Measurements from ENCODE around the gene NRSN2.
"Not testable (repeated sequence)": the region's sequence is repeated elsewhere in the genome, so short reads cannot be mapped to it uniquely, and the experiment has no call there.

Gene NRSN2

DNA sequence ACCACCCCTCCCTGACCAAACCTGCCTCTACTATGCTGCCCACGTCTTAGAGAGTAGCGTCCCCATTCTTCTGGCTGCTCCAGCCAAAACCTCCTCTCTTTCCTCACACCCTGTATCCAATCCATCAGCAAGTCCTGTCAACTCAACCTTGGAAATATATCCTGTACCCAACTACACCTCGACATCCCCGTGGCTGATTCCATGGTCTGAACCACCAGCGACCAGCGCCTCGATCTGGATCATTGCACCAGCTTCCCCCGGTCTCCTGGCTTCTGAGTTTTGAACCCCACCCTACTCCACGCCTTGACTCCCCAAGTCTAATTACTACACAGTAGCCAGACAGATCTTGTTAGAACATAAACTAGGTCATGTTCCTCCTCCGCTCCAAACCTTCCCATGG is 9.8 kb downstream of the NRSN2 start:
- DNase-seq: no peak

DNA sequence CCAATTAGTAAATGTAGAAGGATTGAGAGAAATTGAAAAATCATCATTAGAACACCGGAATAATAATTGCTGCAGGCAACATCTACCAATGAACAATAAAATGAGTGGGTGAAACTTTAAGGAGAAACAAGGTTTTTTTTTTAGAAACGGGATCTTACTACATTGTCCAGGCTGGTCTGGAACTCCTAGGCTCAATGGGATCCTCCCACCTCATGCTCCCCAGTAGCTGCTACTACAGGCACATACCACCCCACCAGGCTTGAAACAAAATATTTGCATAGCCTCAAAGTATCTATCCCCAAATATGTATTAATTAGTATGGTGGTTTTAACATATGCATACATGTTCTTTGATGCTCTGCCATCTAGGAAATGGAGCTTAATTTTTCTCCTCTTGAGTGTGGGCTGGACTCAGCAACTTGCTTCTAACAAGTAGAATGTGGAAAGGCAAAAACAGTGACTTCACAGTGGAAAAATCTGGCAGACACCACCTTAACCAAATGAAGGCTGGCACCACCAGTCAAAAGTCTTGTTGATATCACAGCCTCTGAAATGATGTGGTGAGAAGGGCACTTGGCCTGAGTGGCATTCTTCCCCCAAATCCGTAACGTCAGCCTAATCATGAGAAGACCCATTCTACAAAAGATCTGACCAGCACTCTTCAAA is 12.1 kb downstream of the NRSN2 start:
- DNase-seq: no peak

DNA sequence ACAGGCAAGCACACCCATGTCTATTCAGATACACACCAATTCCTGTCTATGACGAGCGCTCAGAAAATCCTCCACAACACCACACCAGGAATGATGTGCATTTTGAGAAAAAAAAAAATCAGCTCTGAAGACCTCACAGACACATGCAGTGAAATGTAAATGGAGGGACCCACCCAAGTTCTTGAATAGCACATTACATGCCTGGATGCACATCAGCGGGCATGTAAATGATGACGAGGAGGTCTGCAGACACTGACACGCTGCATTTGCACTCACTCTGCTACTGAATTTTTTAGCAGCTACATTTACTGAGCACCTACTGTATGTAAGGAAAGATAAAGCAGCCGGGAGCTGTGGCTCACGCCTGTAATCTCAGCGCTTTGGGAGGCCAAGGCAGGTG is 14.7 kb downstream of the NRSN2 start:
- no peak for DNase-seq

DNA sequence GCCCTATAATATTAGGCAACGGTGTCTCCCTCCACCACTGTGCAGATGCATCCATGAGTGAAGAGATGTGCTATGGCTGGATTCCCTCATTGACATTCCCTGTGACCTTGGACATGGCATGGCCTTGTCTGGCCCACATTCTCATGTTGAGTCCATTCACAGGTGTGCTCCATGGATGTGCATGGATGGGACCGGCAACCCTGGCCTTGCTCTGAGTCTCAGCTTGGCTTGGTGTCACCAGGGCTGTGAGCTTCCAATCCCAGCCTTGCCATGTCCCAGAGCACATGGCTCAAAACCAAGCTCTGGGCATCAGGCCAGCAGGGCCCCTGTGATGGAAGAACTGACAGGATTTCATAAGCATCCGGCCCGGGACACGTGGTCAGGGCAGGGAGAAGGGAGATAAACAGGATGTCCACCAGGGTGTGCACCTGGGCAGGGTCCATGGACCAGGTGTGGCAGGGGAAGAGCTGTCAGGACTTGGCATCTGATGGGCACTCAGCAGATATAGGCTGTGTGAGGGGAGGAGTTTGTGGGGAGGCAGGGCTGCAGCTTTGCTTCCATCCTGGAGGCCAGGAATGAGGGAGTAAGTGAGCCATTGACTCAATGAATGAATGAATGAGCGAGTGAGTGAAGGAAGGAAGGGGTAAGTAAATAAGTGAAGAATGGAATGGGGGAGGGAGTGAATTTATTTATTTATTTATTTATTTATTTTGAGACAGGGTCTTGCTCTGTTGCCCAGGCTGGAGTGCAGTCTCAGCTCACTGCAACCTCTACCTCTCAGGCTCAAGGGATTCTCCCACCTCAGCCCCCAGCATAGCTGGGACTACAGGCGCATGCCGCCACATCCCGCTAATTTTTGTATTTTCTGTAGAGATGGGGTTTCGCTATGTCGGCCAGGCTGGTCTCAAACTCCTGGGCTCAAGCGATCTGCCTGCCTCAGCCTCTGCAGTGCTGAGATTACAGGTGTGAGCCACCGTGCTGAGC is 15.7 kb downstream of the NRSN2 start:
- no peak for DNase-seq

DNA sequence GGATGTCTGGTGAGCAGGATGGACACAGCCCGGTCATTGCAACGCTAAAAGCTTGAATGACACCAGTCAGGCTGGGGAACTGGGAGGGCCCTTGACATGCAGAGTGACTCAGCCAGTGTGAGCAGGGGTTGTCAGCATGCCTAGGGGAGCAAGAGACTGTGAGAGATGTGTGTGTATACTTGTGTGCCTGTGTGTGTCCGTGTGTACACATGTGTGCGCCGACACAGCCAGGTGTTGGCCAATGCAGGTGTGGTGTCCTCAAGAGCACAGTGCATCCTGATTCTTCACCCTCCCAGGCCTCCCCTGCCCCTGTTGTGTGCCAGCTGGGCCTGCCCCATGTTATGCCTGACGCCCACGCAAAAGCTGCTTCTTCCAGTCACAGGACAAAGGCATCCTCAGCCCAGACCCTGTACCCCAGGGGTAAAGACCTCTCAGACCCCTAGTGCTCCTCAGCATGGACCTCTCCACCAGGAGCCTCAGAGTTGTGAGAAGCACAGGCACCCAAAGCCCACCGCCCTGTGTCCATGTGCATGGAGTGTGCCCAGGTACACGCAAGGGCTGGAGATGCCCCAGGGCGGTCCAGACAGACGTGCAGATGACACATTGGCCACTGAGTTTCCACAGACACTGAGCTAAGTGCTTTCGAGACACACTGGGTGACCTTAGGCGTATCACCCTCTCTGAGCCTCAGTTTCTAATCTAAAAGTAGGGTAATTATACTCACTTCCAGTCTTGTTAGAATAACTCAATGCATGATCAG is 16.6 kb downstream of the NRSN2 start:
- DNase-seq: no peak

DNA sequence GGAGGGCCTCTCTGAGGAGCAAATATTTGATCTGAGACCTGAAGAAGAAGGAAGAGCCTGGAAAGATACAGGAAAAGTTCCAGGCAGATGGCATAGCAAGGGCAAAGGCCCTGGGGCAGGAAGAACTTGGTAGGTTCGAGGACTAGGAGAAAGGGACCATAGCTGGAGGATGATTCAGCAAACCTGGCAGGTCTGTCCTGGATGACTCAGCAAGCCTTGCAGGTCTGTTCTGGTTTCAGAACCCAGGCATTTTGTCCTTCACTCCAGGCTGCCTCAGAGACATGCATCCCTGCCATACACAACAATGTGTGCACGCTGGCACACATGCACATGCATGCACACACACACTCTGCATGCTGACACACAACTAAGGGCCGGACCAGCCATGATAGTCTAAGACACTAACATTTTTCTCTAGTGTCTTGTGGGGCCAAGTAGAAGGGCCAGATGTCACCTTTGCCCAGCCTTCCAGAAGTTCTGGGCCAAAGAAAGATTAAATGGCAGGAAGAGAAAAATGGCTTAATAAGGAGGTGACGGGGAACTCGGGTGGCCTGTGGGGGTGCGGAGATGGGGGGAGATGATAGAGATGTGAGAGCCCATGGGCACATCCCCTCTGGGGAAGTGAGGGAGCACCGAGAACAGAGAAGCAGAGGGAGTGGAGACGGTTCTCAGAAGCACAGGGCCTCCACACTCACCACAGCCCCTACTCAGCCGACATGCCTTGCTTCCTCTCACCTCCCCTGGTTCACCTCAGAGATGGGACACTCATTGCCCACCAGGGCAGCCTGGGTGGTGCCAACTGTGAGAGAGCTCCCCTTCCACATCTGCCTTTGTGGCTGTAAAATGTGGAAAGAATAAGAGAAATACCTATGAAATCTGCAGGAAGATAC is 18.2 kb downstream of the NRSN2 start:
- DNase-seq: no peak

DNA sequence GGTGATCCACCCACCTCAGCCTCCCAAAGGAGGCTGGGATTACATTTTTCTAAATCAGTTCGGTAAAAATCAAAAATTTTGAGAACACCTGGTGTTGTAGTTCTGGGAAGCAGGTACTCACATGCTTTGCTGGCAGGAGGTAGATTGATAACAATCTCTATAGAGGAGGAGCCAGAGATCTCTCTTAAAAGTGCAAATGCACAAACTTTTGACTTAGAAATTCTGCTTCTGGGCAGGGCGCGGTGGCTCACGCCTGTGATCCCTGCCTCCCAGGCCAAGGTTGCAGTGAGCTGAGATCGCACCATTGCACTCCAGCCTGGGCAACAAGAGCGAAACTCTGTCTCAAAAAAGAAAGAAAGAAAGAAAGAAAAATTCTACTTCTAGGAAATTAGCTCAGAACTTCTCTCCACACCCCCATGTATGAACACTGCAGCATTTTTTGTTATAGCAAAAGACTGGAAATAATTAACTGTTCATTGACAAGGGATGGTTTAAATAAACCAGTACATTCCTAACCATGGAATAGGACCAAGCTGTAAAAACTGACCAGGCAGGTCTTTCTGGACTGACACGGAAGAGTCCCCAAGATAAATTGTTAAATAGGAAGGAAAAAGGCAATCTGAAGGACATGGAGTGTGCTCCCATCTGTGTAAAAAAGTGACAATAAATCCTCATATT is 19.3 kb downstream of the NRSN2 start:
- DNase-seq: no peak

DNA sequence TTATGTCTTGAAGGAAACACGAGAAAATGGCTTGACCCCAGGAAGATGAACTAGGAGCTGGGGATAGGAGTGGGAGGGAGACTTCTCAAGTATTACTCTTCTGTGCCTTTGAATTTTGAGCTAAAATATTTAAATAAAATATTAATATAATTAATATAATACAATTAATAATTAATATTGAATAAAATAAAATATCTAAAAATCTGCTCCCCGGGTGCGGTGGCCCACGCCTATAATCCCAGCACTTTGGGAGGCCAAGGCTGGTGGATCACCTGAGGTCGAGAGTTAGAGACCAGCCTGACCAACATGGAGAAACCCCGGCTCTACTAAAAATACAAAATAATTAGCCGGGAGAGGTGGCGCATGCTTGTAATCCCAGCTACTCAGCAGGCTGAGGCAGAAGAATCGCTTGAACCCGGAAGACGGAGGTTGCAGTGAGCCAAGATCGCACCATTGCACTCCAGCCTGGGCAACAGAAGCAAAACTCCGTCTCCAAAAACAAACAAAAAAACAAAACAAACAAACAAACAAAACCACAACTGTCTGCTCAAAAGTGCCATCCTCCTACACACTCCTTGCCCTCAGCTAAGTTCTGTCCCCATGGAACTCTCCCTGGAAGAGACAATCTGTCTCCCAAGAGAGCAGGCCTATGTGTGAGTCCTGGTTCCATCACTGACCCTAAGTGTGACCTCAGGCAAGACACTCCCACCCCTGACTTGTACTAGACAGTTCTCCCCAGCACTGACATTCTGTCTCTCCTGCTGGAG is 20.0 kb downstream of the NRSN2 start:
- no peak for DNase-seq

DNA sequence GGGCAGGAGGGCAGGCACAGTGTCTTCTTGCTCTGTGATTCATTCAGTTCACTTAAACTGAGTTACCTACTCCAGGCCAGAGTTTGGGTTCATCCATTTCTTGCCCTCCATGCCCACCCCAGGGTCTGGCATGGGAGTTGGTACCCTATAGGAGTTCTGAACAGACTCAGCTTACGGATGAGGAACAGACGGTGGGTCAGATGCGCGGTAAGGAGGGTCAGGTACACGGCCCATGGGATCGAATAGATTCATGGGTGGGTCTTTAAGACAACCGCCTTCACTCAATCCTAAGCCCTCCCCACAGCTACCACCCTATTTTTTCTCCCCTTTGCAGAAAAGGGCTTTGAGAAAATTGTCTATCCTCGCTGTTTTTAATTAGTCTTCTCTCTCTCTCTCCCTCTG is 20.6 kb downstream of the NRSN2 start:
- no peak for DNase-seq

DNA sequence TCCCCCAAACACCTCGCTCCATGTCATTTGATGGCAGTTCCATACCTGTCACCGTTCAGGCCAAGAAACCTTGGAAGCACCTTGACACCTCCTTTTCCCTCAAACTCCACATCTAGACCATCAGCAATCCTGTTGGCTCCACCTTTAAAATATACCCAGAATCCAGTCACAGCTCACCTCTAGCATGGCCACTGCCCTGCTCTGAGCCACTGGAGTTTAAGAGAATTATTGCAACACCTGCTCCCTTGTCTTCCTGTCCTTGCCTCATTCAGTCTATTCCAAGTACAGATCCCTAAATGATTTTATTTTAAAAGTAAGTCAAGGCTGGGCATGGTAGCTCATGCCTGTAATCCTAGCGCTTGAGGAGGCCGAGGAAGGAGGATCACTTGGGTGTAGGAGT is 22.0 kb downstream of the NRSN2 start:
- no peak for DNase-seq

DNA sequence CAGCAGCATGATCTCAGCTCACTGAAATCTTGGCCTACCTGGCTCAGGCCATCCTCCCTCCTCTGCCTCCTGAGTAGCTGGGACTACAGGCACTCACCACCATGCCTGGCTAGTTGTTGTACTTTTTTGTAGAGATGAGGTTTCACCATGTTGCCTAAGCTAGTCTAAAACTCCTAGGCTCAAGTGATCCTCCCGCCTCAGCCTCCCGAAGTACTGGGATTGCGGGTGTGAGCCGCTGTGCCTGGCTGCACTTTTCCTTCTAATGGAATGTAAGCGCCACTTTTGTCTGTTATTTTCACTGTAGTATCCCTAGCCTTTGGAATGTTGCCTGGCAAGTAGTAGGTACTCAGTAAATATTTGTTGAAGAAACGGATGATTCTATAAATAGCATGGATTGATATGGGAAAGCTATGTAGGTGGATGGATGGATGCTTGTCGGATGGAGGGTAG is 23.3 kb downstream of the NRSN2 start:
- no peak for DNase-seq

DNA sequence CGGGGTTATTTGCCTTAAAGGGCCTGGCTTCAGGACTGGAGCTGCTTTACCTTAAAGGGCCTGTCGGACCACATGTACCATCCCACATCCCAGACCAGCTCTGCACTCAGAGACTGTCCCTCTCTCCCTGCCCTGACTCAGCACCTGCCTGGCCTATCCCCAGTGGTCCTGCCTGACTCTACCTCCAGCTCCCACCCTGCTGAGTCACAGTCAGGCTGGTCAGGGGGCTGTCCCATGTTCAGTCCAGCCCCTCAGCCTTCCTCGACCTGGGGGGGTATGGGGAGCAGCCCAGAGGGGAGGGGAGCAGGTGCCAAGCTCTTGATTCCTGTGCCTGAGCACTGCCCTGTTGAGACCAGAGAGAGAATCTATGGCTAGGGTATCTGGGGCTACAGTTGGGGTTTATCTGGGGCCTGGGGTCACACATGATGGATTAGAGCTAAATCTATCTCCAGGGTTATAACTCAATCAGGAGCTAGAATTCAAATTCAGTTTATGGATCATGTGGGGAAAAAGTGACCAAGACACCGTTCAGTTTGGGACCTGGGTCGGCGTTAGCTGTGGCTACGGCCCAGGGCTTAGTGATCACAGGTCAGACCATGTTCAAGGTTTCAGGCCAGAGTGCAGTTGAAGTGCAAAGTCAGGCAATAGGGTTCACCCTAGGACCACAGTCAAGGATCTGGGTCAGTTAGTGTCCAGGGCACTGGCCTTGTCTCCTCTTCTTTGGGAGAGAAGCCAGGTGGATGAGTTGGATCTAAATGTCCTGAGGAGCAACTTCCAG is 24.3 kb downstream of the NRSN2 start:
- DNase-seq: no peak

DNA sequence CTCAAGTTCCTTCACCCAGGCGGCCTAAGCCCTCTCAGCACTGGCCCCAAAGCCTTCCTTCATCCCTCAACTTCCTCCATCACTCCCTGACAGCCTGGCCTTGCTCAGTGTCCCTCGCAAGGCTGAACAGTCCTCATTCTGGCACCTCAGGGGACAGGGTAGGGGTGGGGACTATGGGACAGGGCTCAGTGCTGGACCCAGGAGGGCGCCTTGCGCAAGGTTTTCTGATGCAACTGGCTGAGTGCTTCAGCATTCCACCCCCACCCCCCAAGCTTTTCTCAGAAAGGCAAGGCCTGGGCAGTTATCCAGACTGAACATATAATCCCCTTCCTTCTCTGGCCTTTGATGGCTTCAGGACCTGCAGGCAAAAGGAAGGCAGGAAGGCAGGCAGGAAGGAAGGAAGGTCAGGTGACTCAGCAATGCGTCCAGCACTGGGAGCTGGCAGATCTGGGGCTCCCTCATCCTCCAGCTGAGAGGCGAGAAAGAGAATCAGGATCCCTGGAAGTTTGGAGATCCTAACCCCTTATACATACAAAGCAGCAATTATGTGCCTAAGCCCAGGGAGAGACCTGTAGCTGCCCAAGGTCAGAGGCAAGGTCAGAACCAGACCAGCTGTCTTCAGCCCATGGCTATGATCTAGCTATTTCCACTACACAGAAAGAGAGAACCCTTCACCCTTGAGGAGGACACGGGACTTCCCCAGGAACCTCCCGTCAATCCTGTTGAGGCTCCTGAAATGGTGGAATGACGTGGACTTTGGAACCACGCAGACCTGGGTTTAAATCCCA is 25.0 kb downstream of the NRSN2 start:
- DNase-seq: no peak

DNA sequence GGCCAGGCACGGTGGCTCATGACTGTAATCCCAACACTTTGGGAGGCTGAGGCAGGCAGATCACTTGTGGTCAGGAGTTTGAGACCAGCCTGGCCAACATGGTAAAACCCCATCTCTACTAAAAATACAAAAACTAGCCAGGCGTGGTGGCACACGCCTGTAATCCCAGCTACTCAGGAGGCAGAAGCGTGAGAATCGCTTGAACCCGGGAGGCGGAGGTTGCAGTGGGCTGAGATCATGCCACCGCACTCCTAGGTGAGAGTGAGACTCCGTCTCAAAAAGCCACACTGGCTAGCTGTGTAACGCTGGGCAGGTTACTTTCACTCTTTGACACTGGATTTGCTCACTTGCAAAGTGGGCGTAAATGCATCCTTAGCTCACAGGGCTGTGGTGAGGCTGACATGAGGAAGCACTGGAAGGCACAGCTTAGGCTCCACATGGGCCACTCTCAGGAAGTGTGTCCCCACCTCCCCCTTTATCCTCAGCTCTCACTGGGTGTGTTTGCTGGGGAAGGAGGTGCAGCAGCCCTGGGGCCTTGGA is 25.7 kb downstream of the NRSN2 start:
- not testable (repeated sequence) for DNase-seq

DNA sequence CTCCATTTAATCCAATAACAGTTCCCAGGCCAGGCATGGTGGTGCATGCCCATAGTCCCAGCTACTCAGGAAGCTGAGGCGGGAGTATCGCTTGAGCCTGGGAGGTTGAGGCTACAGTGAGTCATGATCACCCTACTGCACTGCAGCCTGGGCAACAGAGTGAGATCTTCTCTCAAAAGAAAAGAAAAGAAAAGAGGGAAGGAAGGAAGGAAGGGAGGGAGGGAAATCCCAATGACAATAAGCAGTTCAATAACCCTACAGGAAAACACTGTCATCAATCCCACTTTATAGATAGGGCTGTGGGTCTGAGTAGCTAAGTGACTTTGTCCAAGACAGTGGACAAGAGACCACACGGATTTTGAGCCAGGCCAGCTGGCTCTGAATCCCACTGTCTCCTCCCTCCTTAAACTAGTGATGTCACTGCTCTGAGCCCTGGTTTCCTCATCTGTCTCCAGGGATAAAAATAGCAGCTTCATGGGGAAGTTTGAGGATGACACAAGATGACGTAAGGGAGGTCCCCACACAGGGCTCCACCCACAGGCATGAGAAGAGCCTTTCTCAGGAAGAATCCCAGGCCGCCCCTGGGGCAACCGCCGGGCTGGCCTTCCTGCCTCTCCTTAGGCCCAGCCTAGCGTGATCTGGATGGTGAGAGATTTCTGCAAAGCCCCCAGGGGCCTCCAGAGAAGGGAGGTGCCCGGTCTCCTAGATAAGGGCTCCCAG is 26.4 kb downstream of the NRSN2 start:
- no peak for DNase-seq

DNA sequence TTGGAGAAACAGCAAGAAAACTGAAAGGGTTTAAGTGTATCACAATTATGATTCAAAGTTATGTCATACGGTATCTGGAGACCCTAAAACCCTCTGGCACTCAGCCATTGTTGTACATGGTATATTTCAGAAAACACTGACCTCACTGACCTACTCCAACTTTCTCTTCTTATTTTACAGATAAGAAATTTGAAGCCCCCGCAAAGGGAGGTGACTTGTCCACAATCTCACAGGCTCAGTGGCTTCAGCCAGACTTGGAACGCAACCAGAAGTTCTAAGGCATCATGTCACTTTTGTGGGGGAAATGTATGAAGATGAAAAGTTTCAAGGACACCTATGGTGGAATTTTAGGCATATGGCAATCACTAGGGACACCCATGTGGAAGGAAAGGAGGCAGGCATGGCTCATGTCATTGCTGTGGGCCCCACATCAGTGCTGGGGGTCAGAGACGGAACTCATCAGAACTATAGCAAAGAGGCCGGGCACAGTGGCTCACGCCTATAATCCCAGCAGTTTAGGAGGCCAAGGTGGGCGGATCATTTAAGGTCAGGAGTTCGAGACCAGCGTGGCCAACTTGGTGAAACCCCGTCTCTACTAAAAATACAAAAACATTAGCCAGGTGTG is 28.5 kb downstream of the NRSN2 start:
- DNase-seq: no peak

DNA sequence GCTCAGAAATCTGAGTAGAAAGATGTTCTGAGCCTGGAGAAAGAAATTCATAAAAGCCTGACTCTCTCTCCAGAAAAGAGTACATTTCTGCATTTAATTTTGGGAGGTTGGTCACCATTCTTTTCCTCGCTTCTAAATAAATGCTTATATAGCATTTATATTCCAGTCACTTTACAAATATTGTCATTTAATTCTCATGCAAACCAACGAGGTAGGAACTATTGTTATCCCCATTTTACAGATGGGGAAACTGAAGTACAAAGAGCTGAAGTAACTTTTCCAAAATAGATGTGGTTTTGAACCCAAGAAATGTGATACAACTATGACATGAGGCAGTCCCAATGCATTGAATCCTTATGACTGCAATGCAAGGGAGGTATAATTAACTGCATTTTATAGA is 29.2 kb downstream of the NRSN2 start:
- no peak for DNase-seq

DNA sequence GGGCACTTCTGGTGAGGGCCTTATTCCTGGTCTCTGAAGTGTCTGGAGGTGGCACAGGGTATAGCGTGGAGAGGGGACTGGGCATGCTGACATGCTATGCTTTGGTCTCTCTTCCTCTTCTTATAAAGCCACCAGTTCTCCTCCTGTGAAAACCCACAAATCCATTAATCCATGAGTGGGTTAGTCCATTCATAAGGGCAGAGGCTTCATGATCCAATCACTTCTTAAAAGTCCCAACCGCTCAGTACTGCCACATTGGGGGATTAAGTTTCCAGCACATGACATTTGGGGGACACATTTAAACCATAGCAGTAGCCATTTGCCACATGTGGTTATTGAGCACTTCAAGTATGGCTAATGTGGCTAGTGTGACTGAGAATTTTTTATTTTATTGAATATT is 29.8 kb downstream of the NRSN2 start:
- DNase-seq: no peak
